Muscle of arm (tissue), 12 donors: ENCODE measurements around the gene ADAP1. TPM values are rescaled to one million over a fixed set of nuclear protein-coding genes. Genes with fewer than 3 reads are reported as not detected.

Experiments used
- DNase-seq: peaks from one replicate; pipeline ENCODE4 v3.0.0-alpha.2; 2013
- polyA plus RNA-seq, 12 donors: library from polyadenylated mRNA; unstranded; fragments of 120-200 nt; gene quantifications; one replicate each; pipeline ENCODE4 v1.2.1, GENCODE V29; 2013; ENCODE audit not compliant: insufficient read length in 12 of 12

ADAP1 gene
- polyA plus RNA-seq, 12 donors = 1.1 to 11.1 (median 2.4) TPM; not detected in 1

DNA sequence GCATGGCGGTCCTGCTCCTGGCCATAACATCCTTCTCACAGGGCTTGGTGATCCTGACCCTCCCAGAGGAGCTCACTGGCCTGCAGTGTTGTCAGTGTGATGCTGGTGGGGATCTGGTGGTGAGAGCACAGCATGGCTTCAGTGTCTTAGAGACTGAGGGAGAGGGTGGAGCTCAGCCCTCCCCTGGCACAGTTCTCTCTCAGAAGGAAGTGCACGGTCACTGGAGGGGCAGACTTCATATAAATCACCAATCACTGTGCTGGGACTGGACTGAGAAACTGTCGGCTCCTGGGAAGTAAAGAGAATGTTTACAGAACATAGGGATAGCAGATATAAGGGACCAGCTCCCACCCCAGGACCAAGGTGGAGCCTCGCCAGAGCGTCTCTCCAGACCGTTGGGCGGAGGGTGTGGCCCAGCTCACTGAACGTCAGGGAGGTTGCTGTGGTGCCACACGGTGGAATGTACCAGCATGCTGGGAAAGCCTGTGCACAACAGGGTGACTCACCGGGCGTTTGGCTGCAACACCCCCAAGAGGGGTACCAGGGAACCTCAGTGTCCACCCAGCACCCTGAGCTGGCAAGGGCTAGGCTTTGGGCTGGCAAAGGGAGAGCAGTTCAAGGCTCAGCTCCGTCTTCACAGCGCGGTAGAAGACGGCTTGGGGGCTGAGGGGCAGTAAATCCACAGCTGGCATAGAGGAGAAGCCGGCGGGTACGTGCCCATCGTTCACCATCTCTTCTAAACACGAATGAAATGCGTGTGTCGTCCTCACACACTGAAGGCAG is 86.9 kb downstream of the ADAP1 start:
- no peak for DNase-seq

DNA sequence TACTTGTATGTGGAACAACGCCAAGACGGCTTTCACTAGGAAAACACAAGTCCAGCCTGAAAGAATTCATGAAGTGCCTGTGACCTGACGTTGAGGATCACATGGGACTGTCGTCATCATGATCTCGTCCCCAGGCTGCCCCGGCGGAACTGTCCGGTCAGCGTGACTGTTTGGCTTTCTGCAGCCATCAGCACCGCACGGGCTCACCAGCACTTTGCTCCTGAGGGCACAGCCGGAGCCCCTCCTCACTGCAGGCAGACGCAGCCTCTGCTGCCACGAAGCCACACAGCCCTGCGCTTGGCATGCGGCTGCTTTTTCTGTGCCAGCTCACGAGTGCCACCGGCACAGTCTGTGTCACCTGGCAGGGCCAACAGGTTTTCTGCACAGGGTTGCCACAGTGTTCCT is 87.5 kb downstream of the ADAP1 start:
- no peak for DNase-seq

DNA sequence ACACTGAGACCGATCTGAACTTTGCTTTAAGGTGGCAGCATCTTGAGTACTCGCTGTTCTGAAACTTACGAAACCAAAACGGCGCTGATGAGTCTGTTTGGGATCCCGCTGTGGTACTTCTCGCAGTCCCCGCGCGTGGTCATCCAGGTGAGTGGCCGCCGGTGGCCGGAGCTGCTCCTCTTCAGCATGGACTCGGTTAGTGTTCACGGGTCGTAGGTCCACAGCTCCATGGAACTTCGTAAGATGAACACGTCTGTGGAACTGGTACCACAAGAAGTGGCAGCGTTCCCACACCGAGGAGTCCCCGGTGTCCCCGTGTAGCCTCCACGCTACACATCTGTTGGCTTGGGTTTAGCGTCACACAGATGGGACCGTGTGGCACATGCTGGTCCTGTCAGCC is 88.6 kb downstream of the ADAP1 start:
- no peak for DNase-seq

DNA sequence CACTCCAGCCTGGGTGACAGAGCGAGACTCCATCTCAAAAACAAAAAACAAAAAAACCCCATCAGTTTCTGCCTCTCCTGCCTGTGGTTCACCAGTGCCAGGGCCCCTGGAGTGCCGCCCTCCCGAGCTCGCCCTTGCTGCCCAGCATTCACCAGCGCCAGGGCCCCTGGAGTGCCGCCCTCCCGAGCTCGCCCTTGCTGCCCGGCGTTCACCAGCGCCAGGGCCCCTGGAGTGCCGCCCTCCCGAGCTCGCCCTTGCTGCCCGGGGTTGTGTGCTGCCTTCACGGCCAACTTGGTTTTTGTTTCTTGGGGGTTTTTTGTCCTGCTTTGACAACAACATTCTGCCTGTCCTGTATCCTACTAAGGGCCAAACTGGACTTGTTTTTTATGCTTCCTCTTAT is 91.4 kb downstream of the ADAP1 start:
- no peak for DNase-seq

DNA sequence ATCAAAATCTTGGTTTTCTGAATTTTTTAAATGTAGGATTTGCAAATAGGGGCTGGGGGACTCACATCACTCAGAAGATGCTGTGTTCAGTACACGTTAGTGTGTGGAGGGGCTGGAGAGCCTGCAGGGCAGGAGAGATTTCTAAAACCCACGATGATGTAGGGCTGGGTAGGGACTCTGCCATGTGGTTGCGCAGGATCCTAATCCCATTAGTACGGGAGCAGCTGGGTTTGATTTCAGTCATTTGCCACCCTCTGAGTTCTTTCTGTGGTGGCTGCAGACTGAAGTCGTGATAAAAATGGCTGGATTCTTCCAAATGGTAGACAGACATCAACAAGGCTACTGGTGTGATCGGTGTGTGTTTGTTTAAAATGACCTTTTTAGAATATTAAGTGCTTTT is 92.3 kb downstream of the ADAP1 start:
- DNase-seq = no peak

DNA sequence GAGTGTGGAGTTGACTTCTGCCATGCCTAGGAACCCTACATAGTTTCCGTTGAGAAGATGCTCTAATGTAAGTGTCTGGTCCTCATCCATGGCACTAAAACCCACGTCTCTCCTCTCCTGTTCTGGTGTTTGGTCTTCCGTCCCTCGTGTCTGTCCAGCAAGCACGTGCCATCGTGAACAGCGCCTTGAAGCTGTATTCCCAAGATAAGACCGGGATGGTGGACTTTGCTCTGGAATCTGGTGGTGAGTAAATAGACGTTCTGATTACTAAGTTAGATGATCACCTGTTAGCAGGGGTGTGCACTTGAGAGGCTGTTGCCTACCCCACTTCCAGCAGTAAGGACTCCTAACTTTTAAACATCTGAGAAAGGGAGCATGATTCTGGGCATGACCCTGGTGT is 93.3 kb downstream of the ADAP1 start:
- no peak for DNase-seq

DNA sequence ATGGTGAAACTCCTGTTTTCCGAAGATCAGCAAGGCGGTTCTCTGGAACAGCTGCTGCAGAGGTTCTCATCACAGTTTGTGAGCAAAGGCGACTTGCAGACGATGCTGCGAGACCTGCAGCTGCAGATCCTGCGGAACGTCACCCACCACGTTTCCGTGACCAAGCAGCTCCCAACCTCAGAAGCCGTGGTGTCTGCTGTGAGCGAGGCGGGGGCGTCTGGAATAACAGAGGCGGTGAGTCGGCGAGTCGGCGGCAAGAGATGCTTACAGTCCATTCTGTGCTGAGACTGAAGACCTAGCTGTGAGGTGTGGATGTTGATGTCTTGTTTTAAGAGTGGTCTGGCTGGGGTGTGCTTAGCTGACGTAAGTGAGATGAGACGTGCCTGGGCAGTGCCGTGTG is 94.3 kb downstream of the ADAP1 start:
- no peak for DNase-seq

DNA sequence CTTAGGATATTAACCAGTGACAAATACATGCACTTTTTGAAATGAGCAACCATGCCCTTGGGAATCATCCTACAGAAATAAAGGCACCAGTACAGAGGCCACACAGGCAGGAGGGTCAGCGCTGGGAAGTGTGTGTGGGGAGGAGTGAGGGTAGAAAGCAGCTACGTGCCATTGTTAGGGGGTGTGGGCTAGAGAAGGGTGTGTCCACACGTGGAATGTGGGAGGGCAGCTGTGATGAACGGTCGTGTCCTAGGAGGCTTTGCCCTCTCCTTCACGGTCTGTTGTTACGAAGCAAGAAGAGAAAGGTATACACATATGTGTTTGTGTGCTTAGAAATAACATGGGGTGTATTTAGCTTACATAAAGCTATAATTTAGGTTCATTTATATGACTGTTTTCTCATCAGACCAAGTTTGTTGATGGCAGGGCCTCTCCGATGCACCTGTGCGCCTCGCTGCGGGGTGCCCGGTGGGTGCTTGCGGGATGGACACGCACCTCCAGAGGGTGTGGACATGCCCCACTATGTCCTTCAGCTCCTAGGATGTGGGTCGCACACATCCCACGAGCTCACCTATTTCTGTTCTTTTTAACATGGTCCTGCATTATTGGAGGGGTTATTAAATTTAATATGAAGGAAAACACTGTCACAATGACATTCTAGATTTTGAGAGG is 95.0 kb downstream of the ADAP1 start:
- no peak for DNase-seq

DNA sequence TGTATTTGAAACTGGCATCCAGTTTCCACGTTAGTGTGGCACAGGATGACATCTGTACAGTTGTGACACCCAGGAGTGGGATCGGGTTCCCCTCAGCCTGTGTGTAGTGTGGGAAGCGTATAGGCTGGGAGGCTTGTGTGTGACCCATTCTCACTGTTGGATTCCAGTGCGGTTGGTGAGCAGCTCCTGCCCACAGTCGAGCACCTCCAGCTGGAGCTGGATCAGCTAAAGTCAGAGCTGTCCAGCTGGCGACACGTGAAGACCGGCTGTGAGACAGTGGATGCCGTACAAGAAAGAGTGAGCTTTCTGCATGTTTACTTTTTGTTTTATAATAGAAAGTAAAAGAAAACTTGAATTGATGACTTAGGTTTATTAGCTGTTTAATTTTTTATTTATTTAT is 96.8 kb downstream of the ADAP1 start:
- DNase-seq = no peak

DNA sequence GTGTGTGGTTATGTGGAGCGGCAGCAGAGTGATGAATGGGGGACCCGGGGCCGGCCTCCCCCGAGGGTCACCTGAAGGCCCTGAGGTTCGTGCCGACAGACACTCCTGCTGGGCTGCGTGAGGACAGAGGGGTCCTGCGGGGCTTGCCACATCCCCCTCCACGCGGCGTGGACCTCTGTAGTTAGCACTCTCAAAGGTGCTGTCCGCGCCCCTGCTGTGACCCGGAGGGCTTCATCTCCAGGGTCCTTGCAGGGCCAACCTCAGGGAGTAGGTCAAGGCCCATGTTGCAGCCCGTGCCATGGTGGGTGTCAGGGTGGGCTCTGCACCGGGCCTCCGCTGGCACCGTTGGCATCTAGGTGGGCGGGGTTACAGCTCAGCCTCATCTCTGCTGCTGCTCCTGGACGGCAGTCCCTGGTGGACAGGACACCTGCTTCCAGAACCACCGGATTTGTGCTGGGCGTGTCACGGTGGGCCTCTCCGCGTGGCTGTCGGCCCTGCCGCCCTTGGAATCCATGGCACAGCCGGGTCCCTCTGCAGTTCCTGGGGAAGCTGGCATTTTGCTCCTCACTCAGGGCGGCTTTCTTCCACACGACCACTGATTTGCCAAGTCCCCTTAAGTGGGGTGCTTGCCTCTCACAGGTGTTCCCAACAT is 97.9 kb downstream of the ADAP1 start:
- no peak for DNase-seq

DNA sequence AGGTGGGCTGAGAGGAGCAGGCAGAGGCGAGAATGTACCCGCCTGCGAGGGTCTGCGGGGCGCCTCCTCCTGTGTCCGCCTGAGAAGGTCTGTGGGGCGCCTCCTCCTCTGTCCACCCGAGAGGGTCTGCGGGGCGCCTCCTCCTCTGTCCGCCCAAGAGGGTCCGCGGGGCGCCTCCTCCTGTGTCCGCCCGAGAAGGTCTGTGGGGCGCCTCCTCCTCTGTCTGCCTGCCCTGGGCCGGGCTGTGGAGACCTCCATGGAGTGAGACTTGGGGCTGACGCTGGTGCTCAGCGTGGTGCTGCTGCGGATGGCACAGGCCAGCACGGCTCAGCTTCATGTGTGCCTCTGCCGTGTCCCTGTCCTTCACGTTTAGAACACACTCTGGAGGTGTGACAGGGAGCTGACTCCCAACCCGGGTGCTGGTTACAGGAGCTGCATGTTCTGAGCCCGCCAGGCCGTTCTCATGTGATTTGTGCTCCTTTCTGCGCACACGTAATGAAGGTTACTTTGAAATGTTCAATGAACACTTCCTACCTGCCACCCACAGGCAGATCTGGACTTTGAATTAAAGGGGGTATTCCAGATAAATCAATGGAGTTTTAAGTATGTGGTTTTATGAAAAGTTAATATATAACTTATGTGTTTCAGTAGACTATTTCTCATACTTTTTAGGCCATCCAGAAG is 98.7 kb downstream of the ADAP1 start:
- DNase-seq = no peak

DNA sequence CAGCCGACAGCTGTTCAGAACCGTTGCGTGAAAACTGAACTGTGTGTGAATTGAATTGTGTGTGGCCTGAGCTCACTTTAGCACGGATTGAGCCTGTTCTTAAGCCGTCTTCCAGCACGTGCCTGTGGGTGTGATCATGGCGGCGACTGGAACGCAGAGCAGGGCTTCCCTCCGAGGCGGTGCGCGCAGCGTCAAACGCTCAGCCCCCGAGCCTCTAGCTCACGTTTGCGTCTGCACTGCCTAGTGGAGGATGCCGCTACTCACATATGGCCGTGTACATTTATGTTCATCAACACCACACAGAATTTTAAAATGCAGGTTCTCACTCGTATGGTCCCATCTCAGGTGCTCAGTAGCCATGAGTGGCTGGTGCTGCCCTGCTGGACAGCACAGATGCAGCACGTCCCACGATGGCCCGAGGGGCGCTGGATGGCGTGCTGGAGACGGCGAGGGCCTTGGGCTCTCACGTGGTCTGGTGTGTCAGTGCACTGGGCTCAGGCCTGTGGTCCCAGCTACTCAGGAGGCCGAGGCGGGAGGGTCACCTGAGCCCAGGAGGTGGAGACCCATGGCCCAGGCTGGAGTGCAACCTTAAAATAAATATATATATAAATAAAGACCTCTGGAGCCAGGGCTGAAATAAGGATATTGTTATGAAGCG is 100.2 kb downstream of the ADAP1 start:
- no peak for DNase-seq

DNA sequence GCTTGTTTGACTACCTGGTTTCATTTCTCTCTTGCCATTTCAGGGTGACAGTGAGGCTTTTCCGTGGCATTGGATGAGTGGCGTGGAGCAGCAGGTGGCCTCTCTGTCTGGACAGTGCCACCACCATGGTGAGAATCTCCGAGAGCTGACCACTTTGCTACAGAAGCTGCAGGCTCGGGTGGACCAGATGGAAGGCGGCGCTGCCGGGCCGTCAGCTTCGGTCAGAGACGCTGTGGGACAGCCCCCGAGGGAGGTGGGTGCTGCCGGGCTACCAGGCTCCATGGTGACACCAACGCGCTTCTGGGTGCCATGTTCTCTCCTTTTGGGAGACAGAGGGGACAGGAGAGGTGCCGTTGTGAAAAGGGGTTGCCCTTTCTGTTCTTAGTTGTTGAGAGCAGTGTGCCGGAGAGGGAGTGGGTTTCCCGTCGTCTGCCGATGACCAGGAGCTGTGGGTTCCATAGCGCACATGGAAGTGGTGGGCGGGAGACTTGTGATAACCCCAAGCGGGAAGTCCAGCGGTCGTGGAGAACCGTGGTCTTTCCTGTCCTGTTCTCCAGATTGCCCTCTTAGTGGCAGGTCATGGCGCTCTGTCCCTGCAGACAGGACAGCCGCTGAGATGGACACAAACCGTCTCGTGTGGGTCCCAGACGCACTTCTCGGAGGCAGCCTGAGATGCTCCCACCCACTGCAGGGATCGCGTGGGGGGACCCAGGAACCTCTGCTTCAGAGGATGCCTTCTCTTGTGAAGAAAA is 100.9 kb downstream of the ADAP1 start:
- DNase-seq = no peak

DNA sequence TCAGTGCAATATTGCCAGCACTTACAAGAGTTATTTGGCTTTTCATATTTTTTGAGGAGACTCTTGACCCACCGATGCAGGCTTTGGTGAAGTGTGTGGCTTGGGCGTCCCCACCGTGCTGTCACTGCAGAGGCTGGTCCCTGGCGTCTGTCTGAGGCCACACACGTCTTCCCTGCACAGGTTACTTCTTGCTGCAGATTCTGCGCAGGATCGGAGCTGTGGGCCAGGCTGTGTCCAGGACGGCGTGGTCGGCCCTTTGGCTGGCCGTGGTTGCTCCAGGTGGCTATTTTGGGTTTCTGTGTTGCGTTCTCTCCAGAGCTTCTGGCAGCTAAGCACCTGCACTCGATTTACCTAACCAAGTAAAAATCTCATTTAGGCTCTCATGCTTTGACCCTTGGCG is 103.3 kb downstream of the ADAP1 start:
- DNase-seq = no peak

DNA sequence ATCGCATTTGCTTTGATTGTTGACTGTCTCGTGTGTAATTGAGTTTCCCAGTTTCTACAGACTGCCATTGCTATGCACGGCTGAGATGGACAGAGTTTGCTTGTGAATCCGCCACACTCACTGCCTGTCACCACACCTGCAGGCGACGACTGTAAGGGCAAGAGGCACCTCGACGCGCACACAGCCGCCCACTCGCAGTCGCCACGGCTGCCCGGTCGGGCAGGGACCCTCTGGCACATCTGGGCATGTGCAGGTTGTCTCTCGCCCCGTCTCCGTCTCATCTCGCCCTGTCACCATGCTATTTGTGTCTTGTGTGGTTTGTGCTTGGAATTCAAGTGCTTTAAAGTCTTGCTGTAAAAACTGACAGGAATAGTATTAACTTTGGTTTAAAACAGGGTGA is 104.7 kb downstream of the ADAP1 start:
- no peak for DNase-seq

DNA sequence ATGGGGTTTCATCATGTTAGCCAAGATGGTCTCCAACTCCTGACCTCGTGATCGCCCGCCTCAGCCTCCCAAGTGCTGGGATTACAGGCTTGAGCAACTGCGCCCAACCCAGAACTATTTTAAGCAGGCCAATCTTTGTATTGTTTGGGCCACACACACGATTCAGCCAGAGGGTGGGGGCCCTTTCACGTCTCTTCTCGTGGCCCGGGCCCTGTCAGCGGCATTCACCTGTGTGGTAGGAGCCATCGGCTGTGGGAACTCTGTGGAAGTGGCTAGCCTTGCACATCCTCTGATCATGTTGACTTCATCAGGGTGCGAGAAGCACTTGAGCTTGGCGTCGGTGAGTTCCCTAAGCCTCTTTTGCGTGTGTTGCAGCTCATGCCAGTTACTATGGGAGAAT is 105.3 kb downstream of the ADAP1 start:
- DNase-seq = no peak

Other genes with a start within 250 kb of the ADAP1 start
- 10 to 100 TPM in 11 of 12 donors, not detected in 1; 21.9 to 33.8 (median 24.6) TPM for gene DNAAF5, start 228.0 kb downstream of the ADAP1 start, polyA plus RNA-seq
- 10 to 100 TPM in 11 of 12 donors, not detected in 1; 24.3 to 65.7 (median 26.8) TPM for gene PRKAR1B, start 227.4 kb downstream of the ADAP1 start, polyA plus RNA-seq
- 100 to 1,000 TPM in 11 of 12 donors, not detected in 1; 142 to 253 (median 208) TPM for gene SUN1, start 122.2 kb downstream of the ADAP1 start, polyA plus RNA-seq
- gene GET4, start 78.1 kb downstream of the ADAP1 start, polyA plus RNA-seq = 10 to 100 TPM in 11 of 12 donors, not detected in 1; 13.4 to 44.3 (median 37.2) TPM
- gene COX19, start 20.9 kb upstream of the ADAP1 start, polyA plus RNA-seq = 10 to 100 TPM in 9 of 12 donors, 1 to 10 TPM in 2, not detected in 1; 8.8 to 15.9 (median 10.8) TPM
- 100 to 1,000 TPM in 1 of 12 donors, 10 to 100 TPM in 2, 1 to 10 TPM in 1, under 1 TPM in 7, not detected in 1; 0.19 to 134 (median 0.64) TPM for gene CYP2W1, start 28.5 kb upstream of the ADAP1 start, polyA plus RNA-seq
- gene GPR146, start 89.9 kb upstream of the ADAP1 start, polyA plus RNA-seq = 1 to 10 TPM in 10 of 12 donors, not detected in 2; 2.0 to 4.8 (median 3.3) TPM
- 10 to 100 TPM in 5 of 12 donors, 1 to 10 TPM in 6, not detected in 1; 6.3 to 24.9 (median 9.9) TPM for gene GPER1, start 133.4 kb upstream of the ADAP1 start, polyA plus RNA-seq
- 10 to 100 TPM in 11 of 12 donors, not detected in 1; 10.9 to 22.4 (median 14.1) TPM for gene ZFAND2A, start 205.5 kb upstream of the ADAP1 start, polyA plus RNA-seq